Neural cell (in vitro differentiated cells): Measurements from ENCODE around the gene BRCA2. TPM values are rescaled to one million over a fixed set of nuclear protein-coding genes. Genes with fewer than 3 reads are reported as not detected.

Experiments
- H2AFZ ChIP-seq: fragments of 200-600, 300-800 bp; sonication (generic), shearing (Covaris generic); 2 replicates; pipeline ENCODE4 v1.6.0; 2014; ENCODE audit warnings: low read depth, mild to moderate bottlenecking, antibody characterized with exemption, low read length, moderate library complexity
- H3F3A ChIP-seq: fragments of 200-600 bp; shearing (Covaris generic); 2 replicates; pipeline ENCODE4 v1.6.1; 2016; ENCODE audit warnings: mild to moderate bottlenecking, moderate library complexity, mixed read lengths, antibody characterized with exemption, low read length; ENCODE audit not compliant: insufficient read depth, poor library complexity, severe bottlenecking
- H3K27ac ChIP-seq: fragments of 200-600, 300-800 bp; sonication (generic), shearing (Covaris generic); 2 replicates; pipeline ENCODE4 v1.5.1; 2014; ENCODE audit warnings: mild to moderate bottlenecking, low read length, moderate library complexity
- H3K27me3 ChIP-seq: fragments of 300-800, 200-600 bp; sonication (generic), shearing (Covaris generic); 2 replicates; pipeline ENCODE4 v1.6.0; 2014; ENCODE audit warnings: mild to moderate bottlenecking, low read depth, low read length, moderate library complexity; ENCODE audit not compliant: insufficient read depth
- H3K36me3 ChIP-seq: fragments of 300-800, 200-600 bp; sonication (generic), shearing (Covaris generic); 2 replicates; pipeline ENCODE4 v1.5.1; 2014; ENCODE audit warnings: mild to moderate bottlenecking, antibody characterized with exemption, low read length, moderate library complexity; ENCODE audit not compliant: insufficient read depth
- H3K4me2 ChIP-seq: fragments of 300-800, 200-600 bp; sonication (generic), shearing (Covaris generic); 2 replicates; pipeline ENCODE4 v1.6.0; 2014; ENCODE audit warnings: mild to moderate bottlenecking, low read length
- H3K4me3 ChIP-seq: fragments of 300-800, 200-600 bp; sonication (generic), shearing (Covaris generic); 2 replicates; pipeline ENCODE4 v1.5.1; 2014; ENCODE audit warnings: mild to moderate bottlenecking, low read length, moderate library complexity
- H3K79me2 ChIP-seq: fragments of 200-600 bp; shearing (Covaris generic); replicated peaks from 2 replicates; pipeline ENCODE4 v1.6.0; 2014; ENCODE audit warnings: mild to moderate bottlenecking, low read length, moderate library complexity; ENCODE audit not compliant: insufficient read depth
- H3K9ac ChIP-seq: fragments of 300-800, 200-600 bp; sonication (generic), shearing (Covaris generic); 2 replicates; pipeline ENCODE4 v1.6.1; 2016; ENCODE audit warnings: mild to moderate bottlenecking, low read length, mixed read lengths
- H3K9me2 ChIP-seq: fragments of 200-600 bp; shearing (Covaris generic); 2 replicates; pipeline ENCODE4 v1.6.1; 2016; ENCODE audit warnings: mild to moderate bottlenecking, low read length, mixed read lengths; ENCODE audit not compliant: insufficient read depth
- H3K9me3 ChIP-seq: fragments of 200-600, 300-800 bp; sonication (generic), shearing (Covaris generic); 2 replicates; pipeline ENCODE4 v1.6.1; 2016; ENCODE audit warnings: mild to moderate bottlenecking, mixed run types, low read length, moderate library complexity, mixed read lengths
- H4K20me1 ChIP-seq: fragments of 200-600 bp; shearing (Covaris generic); 2 replicates; pipeline ENCODE4 v1.6.1; 2016; ENCODE audit warnings: mild to moderate bottlenecking, mixed run types; ENCODE audit not compliant: insufficient read depth
- CTCF ChIP-seq: fragments of 450-650 bp; IDR thresholded peaks from 2 replicates; pipeline ENCODE4 v1.5.1; 2014; ENCODE audit warnings: antibody characterized with exemption, mild to moderate bottlenecking, moderate library complexity; ENCODE audit not compliant: poor library complexity, severe bottlenecking
- EP300 ChIP-seq: fragments of 450-650 bp; conservative IDR thresholded peaks from 2 replicates; pipeline ENCODE4 v1.6.1; 2014; ENCODE audit warnings: antibody characterized with exemption, mild to moderate bottlenecking, moderate library complexity; ENCODE audit not compliant: poor library complexity, severe bottlenecking
- EZH2 ChIP-seq: fragments of 200-600, 300-800 bp; shearing (Covaris generic), sonication (generic); IDR thresholded peaks from 2 replicates; pipeline ENCODE4 v1.6.1; 2014; ENCODE audit warnings: antibody characterized with exemption, low read length, borderline replicate concordance, mild to moderate bottlenecking; ENCODE audit not compliant: insufficient read depth, poor library complexity, severe bottlenecking
- MXI1 ChIP-seq: fragments of 450-650 bp; conservative IDR thresholded peaks from 2 replicates; pipeline ENCODE4 v1.6.1; 2014; ENCODE audit warnings: antibody characterized with exemption, mild to moderate bottlenecking; ENCODE audit not compliant: poor library complexity, severe bottlenecking
- POLR2AphosphoS5 ChIP-seq: IDR thresholded peaks from 2 replicates; pipeline ENCODE4 v1.6.1; 2012
- RAD21 ChIP-seq: fragments of 450-650 bp; conservative IDR thresholded peaks from 2 replicates; pipeline ENCODE4 v1.6.1; 2014; ENCODE audit warnings: antibody characterized with exemption, mild to moderate bottlenecking, moderate library complexity
- REST ChIP-seq: IDR thresholded peaks from 2 replicates; pipeline ENCODE4 v1.6.1; 2012; ENCODE audit warnings: borderline replicate concordance
- SMC3 ChIP-seq: fragments of 450-650 bp; conservative IDR thresholded peaks from 2 replicates; pipeline ENCODE4 v1.6.1; 2014; ENCODE audit warnings: antibody characterized with exemption, mild to moderate bottlenecking, moderate library complexity; ENCODE audit not compliant: poor library complexity
- TAF1 ChIP-seq: IDR thresholded peaks from 2 replicates; pipeline ENCODE4 v1.6.1; 2012; ENCODE audit warnings: low read depth
- polyA plus RNA-seq: library from polyadenylated mRNA; depleted of rRNA; stranded (reverse); fragments of >200 nt; gene quantifications from 2 replicates; pipeline ENCODE4 v1.2.3, GENCODE V29; 2014

BRCA2 gene
- polyA plus RNA-seq, 1 donor from 2014 or later = 0.11 TPM

GRCh38 chr13:32383836-32384618 is 68.7 kb downstream of the BRCA2 start:
- no peak overlapping the region for H3K4me2 ChIP-seq
- H3K79me2 ChIP-seq = no peaks in the 10 kb centered on the region
- H2AFZ ChIP-seq = no peak overlapping the region
- H3K9me3 ChIP-seq = no peaks in the 10 kb centered on the region
- TF ChIP-seq CTCF (no peak), RAD21 (no peak), TAF1 (no peak), SMC3 (no peak), EP300 (no peak), EZH2 (no peak), MXI1 (no peak), REST (no peak), POLR2AphosphoS5 (no peak)
- no peaks in the 10 kb centered on the region for H3F3A ChIP-seq
- no peak overlapping the region for H3K27ac ChIP-seq
- H3K36me3 ChIP-seq = no peaks in the 10 kb centered on the region
- no peak overlapping the region for H3K9ac ChIP-seq
- H3K9me2 ChIP-seq = no peaks in the 10 kb centered on the region
- no peaks in the 10 kb centered on the region for H3K27me3 ChIP-seq
- no peak overlapping the region for H3K4me3 ChIP-seq
- H4K20me1 ChIP-seq = no peaks in the 10 kb centered on the region

- no peaks in the 10 kb centered on the region for H3K27me3 ChIP-seq
- no peaks in the 10 kb centered on the region for H4K20me1 ChIP-seq
- no peak overlapping the region for H3K4me2 ChIP-seq
- H3K27ac ChIP-seq = no peak overlapping the region
- no peaks in the 10 kb centered on the region for H3F3A ChIP-seq
- TF ChIP-seq SMC3 = no peak
- no peak overlapping the region for H2AFZ ChIP-seq
- no peak overlapping the region for H3K4me3 ChIP-seq
- no peak overlapping the region for H3K9ac ChIP-seq
- no peaks in the 10 kb centered on the region for H3K9me3 ChIP-seq
- no peaks in the 10 kb centered on the region for H3K36me3 ChIP-seq
- no peaks in the 10 kb centered on the region for H3K9me2 ChIP-seq
- H3K79me2 ChIP-seq = no peaks in the 10 kb centered on the region
Observed at GRCh38 chr13:32384702-32385101, 69.4 kb downstream of the BRCA2 start.
